H1 (cell line): ENCODE results near the gene NR2F2.

Experiments used
- CHD2 ChIP-seq: IDR thresholded peaks from 2 replicates; pipeline ENCODE4 v1.6.1; 2012; ENCODE audit warnings: low read length, improper control_type of control experiment
- KDM5A ChIP-seq: fragments of 200-600 bp; IDR thresholded peaks from 2 replicates; pipeline ENCODE4 v1.7.1; 2012; ENCODE audit warnings: mild to moderate bottlenecking, low read length, inconsistent platforms, mixed read lengths
- MAFK ChIP-seq: IDR thresholded peaks from 2 replicates; pipeline ENCODE4 v1.6.1; 2012; ENCODE audit warnings: low read depth, mild to moderate bottlenecking, improper control_type of control experiment, low read length
- POLR2A ChIP-seq, 2 experiments: IDR thresholded peaks; 1 replicate in 1 of 2; 2 replicates in 1 of 2; pipeline ENCODE4 v1.6.1; 2011; ENCODE audit warnings: low read depth in 2 of 2, low read length in 2 of 2, mild to moderate bottlenecking in 2 of 2; ENCODE audit errors: control extremely low read depth in 1 of 2
- RBBP5 ChIP-seq: IDR thresholded peaks from 2 replicates; pipeline ENCODE4 v1.7.1; 2012; ENCODE audit warnings: low read depth, mild to moderate bottlenecking, inconsistent platforms, low read length, moderate library complexity, borderline replicate concordance
- RFX5 ChIP-seq: IDR thresholded peaks from 2 replicates; pipeline ENCODE4 v1.6.1; 2011; ENCODE audit warnings: low read depth, low read length, improper control_type of control experiment, borderline replicate concordance
- SIN3A ChIP-seq, 2 experiments: IDR thresholded peaks in 1 of 2; conservative IDR thresholded peaks in 1 of 2; 2 replicates each; pipeline ENCODE4 v1.6.1; 2011 to 2012; ENCODE audit warnings: low read length in 2 of 2, improper control_type of control experiment in 1 of 2, low read depth in 1 of 2, mild to moderate bottlenecking in 1 of 2
- SP1 ChIP-seq: IDR thresholded peaks from 2 replicates; pipeline ENCODE4 v1.6.1; 2011; ENCODE audit warnings: low read depth, low read length
- TCF12 ChIP-seq: IDR thresholded peaks from 2 replicates; pipeline ENCODE4 v1.6.1; 2011; ENCODE audit warnings: low read depth, mild to moderate bottlenecking, low read length
- YY1 ChIP-seq: IDR thresholded peaks from 2 replicates; pipeline ENCODE4 v1.6.1; 2011; ENCODE audit warnings: low read depth, mild to moderate bottlenecking, low read length
- TF ChIP-seq, protein P1 (sequence below), 3 experiments: IDR thresholded peaks; 1 replicate in 2 of 3; 2 replicates in 1 of 3; pipeline versions ENCODE4 v1.5.1 to v1.6.1; 2011; ENCODE audit warnings: low read length in 3 of 3, mild to moderate bottlenecking in 3 of 3, inconsistent platforms in 2 of 3, low read depth in 1 of 3, moderate library complexity in 1 of 3; ENCODE audit not compliant: insufficient read depth in 1 of 3; ENCODE audit errors: control extremely low read depth in 1 of 3
- TF ChIP-seq, protein P2 (sequence below): IDR thresholded peaks from 2 replicates; pipeline ENCODE4 v1.6.1; 2011; ENCODE audit warnings: low read length, improper control_type of control experiment
- TF ChIP-seq, protein P3 (sequence below): IDR thresholded peaks from 2 replicates; pipeline ENCODE4 v1.6.1; 2012; ENCODE audit warnings: inconsistent platforms

DNA sequence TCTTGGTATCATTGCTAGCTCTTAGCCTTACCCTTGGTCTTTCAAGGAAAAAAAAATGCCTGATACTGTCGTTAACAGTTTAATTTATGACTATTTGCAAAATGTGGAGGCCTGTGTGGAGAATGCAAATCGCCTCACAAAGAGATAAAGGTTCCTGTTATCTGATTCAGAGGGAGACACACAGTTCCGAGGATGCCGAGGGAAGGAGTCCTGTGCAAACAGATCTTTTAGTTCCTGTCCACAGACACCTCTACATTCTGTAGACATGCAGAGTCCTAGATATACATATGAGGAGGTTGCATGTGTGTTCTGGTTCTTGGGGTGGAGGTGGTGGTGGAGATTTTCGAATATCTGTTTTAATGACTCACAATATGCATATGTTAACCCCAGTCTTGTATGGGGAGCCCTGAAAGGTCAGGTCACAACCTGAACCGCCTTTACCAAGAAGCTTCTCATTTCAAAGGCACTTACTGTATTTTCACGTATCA, 5.7 kb downstream of the NR2F2 start:
- TF ChIP-seq CHD2 (no peak), SIN3A (conservative IDR thresholded peaks at IDR 0.05 in 1 of 2, IDR thresholded peaks at IDR 0.05 in 1 of 2; ENCODE audit: low read depth in 1 of 2, low read length in 2 of 2) (no peak), RFX5 (no peak), TCF12 (no peak), MAFK (no peak), SP1 (no peak), RBBP5 (no peak), KDM5A (no peak), YY1 (no peak), POLR2A (IDR thresholded peaks at IDR 0.05; ENCODE audit: control extremely low read depth in 1 of 2, low read depth in 2 of 2, low read length in 2 of 2) (no peak)
- TF ChIP-seq, protein P1, sequence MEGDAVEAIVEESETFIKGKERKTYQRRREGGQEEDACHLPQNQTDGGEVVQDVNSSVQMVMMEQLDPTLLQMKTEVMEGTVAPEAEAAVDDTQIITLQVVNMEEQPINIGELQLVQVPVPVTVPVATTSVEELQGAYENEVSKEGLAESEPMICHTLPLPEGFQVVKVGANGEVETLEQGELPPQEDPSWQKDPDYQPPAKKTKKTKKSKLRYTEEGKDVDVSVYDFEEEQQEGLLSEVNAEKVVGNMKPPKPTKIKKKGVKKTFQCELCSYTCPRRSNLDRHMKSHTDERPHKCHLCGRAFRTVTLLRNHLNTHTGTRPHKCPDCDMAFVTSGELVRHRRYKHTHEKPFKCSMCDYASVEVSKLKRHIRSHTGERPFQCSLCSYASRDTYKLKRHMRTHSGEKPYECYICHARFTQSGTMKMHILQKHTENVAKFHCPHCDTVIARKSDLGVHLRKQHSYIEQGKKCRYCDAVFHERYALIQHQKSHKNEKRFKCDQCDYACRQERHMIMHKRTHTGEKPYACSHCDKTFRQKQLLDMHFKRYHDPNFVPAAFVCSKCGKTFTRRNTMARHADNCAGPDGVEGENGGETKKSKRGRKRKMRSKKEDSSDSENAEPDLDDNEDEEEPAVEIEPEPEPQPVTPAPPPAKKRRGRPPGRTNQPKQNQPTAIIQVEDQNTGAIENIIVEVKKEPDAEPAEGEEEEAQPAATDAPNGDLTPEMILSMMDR (IDR thresholded peaks at IDR 0.05; ENCODE audit: control extremely low read depth in 1 of 3, insufficient read depth in 1 of 3, low read depth in 1 of 3, low read length in 3 of 3) = no peak
- TF ChIP-seq, protein P2, sequence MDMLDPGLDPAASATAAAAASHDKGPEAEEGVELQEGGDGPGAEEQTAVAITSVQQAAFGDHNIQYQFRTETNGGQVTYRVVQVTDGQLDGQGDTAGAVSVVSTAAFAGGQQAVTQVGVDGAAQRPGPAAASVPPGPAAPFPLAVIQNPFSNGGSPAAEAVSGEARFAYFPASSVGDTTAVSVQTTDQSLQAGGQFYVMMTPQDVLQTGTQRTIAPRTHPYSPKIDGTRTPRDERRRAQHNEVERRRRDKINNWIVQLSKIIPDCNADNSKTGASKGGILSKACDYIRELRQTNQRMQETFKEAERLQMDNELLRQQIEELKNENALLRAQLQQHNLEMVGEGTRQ = no peak
- TF ChIP-seq, protein P3, sequence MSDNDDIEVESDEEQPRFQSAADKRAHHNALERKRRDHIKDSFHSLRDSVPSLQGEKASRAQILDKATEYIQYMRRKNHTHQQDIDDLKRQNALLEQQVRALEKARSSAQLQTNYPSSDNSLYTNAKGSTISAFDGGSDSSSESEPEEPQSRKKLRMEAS = no peak
